Measurements from ENCODE around the gene TTC5. TPM values are rescaled to one million over a fixed set of nuclear protein-coding genes. Genes with fewer than 3 reads are reported as not detected.

TTC5 gene, protein sequence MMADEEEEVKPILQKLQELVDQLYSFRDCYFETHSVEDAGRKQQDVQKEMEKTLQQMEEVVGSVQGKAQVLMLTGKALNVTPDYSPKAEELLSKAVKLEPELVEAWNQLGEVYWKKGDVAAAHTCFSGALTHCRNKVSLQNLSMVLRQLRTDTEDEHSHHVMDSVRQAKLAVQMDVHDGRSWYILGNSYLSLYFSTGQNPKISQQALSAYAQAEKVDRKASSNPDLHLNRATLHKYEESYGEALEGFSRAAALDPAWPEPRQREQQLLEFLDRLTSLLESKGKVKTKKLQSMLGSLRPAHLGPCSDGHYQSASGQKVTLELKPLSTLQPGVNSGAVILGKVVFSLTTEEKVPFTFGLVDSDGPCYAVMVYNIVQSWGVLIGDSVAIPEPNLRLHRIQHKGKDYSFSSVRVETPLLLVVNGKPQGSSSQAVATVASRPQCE
- total RNA-seq = 10 to 100 TPM; 18.1 to 23.5 (median 21.6) TPM
- 22.8 TPM for total RNA-seq (2013)

DNA sequence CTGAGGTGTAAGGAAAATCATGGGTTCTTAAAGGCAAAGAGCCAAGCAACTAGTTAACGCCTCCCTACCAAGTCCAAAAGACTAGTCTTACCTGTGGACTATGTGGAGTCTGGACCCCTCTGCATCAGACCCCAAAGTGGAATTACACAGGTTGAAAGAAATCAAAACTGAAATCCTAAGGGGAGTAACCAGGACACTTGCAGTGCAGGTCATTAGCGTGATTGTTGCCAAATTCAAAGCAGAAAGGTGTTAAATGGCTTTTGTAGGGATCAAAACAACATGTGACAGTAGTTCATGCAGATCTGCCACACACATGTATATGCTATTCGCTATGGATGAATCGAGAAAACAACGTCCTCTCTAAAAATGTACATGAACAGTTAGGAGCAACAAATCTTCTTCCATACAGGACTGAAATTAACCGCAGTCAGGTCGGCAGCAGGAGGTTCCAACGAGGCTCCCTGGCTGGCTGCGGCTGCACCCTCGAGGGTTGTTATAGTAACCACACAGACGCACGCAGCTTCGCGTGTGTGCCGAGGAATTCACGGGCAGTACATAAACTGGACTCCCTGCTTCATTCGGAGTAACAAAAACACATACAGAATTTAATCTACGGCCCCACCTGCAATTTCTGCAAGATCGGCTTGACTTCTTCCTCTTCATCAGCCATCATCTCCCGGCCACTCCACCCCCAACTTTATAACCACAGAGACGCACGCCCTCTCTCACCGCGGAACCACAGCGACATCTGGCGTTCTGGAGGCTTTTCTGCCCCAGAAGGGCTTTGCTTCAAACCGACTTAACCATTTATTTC is at the start of gene TTC5:
TSS of gene TTC5 (minus strand) at position 687 of the 814 bp plus-strand sequence. CDS start at position 673, 14 bp downstream.
- DNase-seq = peak; percentile 91 to 96
- TF ChIP-seq, protein P1, sequence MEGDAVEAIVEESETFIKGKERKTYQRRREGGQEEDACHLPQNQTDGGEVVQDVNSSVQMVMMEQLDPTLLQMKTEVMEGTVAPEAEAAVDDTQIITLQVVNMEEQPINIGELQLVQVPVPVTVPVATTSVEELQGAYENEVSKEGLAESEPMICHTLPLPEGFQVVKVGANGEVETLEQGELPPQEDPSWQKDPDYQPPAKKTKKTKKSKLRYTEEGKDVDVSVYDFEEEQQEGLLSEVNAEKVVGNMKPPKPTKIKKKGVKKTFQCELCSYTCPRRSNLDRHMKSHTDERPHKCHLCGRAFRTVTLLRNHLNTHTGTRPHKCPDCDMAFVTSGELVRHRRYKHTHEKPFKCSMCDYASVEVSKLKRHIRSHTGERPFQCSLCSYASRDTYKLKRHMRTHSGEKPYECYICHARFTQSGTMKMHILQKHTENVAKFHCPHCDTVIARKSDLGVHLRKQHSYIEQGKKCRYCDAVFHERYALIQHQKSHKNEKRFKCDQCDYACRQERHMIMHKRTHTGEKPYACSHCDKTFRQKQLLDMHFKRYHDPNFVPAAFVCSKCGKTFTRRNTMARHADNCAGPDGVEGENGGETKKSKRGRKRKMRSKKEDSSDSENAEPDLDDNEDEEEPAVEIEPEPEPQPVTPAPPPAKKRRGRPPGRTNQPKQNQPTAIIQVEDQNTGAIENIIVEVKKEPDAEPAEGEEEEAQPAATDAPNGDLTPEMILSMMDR (IDR thresholded peaks at IDR 0.05) = peak; percentile 74

DNA sequence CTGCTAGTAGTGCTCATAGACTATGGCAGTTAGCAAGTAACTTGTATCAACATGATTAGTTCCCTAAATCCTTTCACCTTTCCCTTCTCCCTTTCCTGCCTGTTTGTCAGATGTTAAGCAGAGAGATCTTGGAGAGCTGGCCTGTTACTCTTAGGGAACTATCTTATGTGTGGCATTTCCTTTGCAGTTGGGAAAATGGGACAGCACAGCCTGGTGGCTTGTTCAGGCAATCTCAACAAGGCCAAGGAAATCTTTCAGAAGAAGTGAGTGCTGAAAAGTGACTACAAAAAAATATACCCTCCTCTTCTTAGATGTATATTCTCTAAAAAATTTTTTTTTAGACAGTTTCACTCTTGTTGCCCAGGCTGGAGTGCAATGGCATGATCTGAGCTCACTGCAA is 45.1 kb upstream of the TTC5 start:
- Mint-ChIP-seq H3K4me1 (no peaks in the 10 kb centered on the region), H3K4me3 (no peak overlapping the region), H3K27ac (no peak overlapping the region), H3K36me3 (no peaks in the 10 kb centered on the region), H3K27me3 (ENCODE audit: low read depth in 2 of 2) (no peaks in the 10 kb centered on the region), H3K9me3 (no peaks in the 10 kb centered on the region)
- ATAC-seq (no peak), DNase-seq (peak in 1 of 2 donors; percentile 27)
- Histone ChIP-seq H3K36me3 (ENCODE audit: control insufficient read depth, insufficient read depth, low read length) (peaks cover 52% of the 10 kb centered on the region), H3K27ac (ENCODE audit: low read length) (no peak overlapping the region), H3K27me3 (ENCODE audit: control insufficient read depth, insufficient read depth, low read length) (no peaks in the 10 kb centered on the region), H3K4me3 (ENCODE audit: low read length) (no peak overlapping the region), H3K9me3 (ENCODE audit: control insufficient read depth, insufficient read depth, low read length) (no peaks in the 10 kb centered on the region), H3K4me1 (ENCODE audit: control insufficient read depth, insufficient read depth, low read length) (no peaks in the 10 kb centered on the region)
- TF ChIP-seq, protein P1 (IDR thresholded peaks at IDR 0.05) = no peak
- intact Hi-C loops (cut with micrococcal nuclease) = no loop called here

More for the DNA sequence above, at the start of gene TTC5:
- peak within 1 kb of the TSS; percentile 70 for H3K4me3 ChIP-seq (ENCODE audit: low read length)
- Mint-ChIP-seq H3K9me3 (no peaks in the 10 kb centered on the region), H3K36me3 (peaks cover 2% of the 10 kb centered on the region), H3K27me3 (ENCODE audit: low read depth in 2 of 2) (no peaks in the 10 kb centered on the region), H3K4me1 (peaks cover 16 to 26% of the 10 kb centered on the region in 2 donors), H3K4me3 (peak within 1 kb of the TSS; percentile 92), H3K27ac (peak within 1 kb of the TSS; percentile 77 to 82)
- ATAC-seq = peak; percentile 99 to 100 (median 99)
- peaks cover 4% of the 10 kb centered on the region for H3K4me1 ChIP-seq (ENCODE audit: control insufficient read depth, insufficient read depth, low read length)
- H3K36me3 ChIP-seq (ENCODE audit: control insufficient read depth, insufficient read depth, low read length) = peaks cover 15% of the 10 kb centered on the region
- no peaks in the 10 kb centered on the region for H3K27me3 ChIP-seq (ENCODE audit: control insufficient read depth, insufficient read depth, low read length)
- intact Hi-C loops (cut with micrococcal nuclease) = loop anchor here (1.0 to 5.0 kb wide), 2 partner anchors 22 to 377 kb away; partner anchors contain the start of gene RNASE4
- under 1% methylated on average over 27 of the region's 27 CpGs for WGBS (ENCODE audit: insufficient coverage)
- no peaks in the 10 kb centered on the region for H3K9me3 ChIP-seq (ENCODE audit: control insufficient read depth, insufficient read depth, low read length)
- H3K27ac ChIP-seq (ENCODE audit: low read length) = peak within 1 kb of the TSS; percentile 39

DNA sequence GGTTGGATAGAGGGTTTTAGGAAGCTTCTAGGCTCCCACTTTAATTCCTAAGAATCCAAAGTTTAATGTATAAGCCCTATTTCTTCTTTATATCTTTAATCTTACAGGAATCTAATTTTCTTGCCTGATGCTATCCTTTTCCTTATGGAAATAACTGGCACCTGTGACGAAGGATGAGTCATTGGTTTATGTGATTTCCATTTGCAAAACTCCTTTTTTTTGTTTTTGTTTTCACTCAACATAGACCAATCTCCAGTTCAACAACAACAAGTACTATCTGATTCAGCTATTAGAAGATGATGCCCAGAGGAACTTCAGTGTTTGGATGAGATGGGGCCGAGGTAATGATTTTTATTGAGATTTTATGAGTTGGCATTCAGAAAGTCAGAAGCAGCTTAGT is 44.5 kb upstream of the TTC5 start:
- H3K27ac Mint-ChIP-seq = no peak overlapping the region
- no peak overlapping the region for H3K4me3 Mint-ChIP-seq
- ATAC-seq (no peak), DNase-seq (no peak)
- Histone ChIP-seq H3K27ac (ENCODE audit: low read length) (no peak overlapping the region), H3K9me3 (ENCODE audit: control insufficient read depth, insufficient read depth, low read length) (no peaks in the 10 kb centered on the region), H3K4me3 (ENCODE audit: low read length) (no peak overlapping the region), H3K4me1 (ENCODE audit: control insufficient read depth, insufficient read depth, low read length) (no peaks in the 10 kb centered on the region), H3K36me3 (ENCODE audit: control insufficient read depth, insufficient read depth, low read length) (peaks cover 50% of the 10 kb centered on the region), H3K27me3 (ENCODE audit: control insufficient read depth, insufficient read depth, low read length) (no peaks in the 10 kb centered on the region)
- no peaks in the 10 kb centered on the region for H3K36me3 Mint-ChIP-seq
- H3K9me3 Mint-ChIP-seq = no peaks in the 10 kb centered on the region
- intact Hi-C loops (cut with micrococcal nuclease) = no loop called here
- 100% methylated on average over 1 of the region's 2 CpGs for WGBS (ENCODE audit: insufficient coverage)
- TF ChIP-seq, protein P1 (IDR thresholded peaks at IDR 0.05) = no peak
- no peaks in the 10 kb centered on the region for H3K27me3 Mint-ChIP-seq (ENCODE audit: low read depth in 2 of 2)
- peaks cover 0 to 4% of the 10 kb centered on the region in 2 donors for H3K4me1 Mint-ChIP-seq
